Ovary (tissue), 9 donors: ENCODE data around the gene HNF1B. TPM values are rescaled to one million over a fixed set of nuclear protein-coding genes. Genes with fewer than 3 reads are reported as not detected.
"Not testable (repeated sequence)": the region's sequence is repeated elsewhere in the genome, so short reads cannot be mapped to it uniquely, and the experiment has no call there.

ENCODE experiments used
- DNase-seq, 5 donors: peaks; one replicate each; pipeline ENCODE4 v3.0.0-alpha.2; 2019 to 2020
- H3K27ac ChIP-seq, 2 donors: fragments of 200-600 bp; one replicate each; pipeline versions ENCODE4 v1.5.1 to v1.8.0; 2019 to 2022
- H3K27me3 ChIP-seq: fragments of 200-600 bp; one replicate; pipeline ENCODE4 v1.8.0; 2022
- H3K36me3 ChIP-seq: fragments of 200-600 bp; sonication (generic); one replicate; pipeline ENCODE4 v1.5.1; 2019
- H3K4me1 ChIP-seq: one replicate; pipeline ENCODE4 v1.8.1; 2013; ENCODE audit warnings: mild to moderate bottlenecking, moderate library complexity; ENCODE audit not compliant: insufficient read depth
- H3K4me3 ChIP-seq: fragments of 200-600 bp; sonication (generic); one replicate; pipeline ENCODE4 v1.5.1; 2017
- H3K9me3 ChIP-seq, 2 donors: fragments of 200-600 bp in 1 of 2; sonication (generic) in 1 of 2; one replicate each; pipeline versions ENCODE4 v1.5.1 to v1.8.1; 2013 to 2019; ENCODE audit warnings: mild to moderate bottlenecking in 1 of 2, moderate library complexity in 1 of 2
- CTCF ChIP-seq, 3 donors: fragments of 450-650 bp in 2 of 3; fragments of 200-600 bp in 1 of 3; IDR thresholded peaks; one replicate each; pipeline versions ENCODE4 v1.5.1 to v1.8.0; 2016 to 2022; ENCODE audit warnings: antibody characterized with exemption in 3 of 3, mild to moderate bottlenecking in 1 of 3
- EP300 ChIP-seq: sonication (generic); formaldehyde crosslinking; IDR thresholded peaks from one replicate; pipeline ENCODE4 v1.6.1; 2017; ENCODE audit warnings: antibody characterized with exemption
- POLR2A ChIP-seq: fragments of 450-650 bp; IDR thresholded peaks from one replicate; pipeline ENCODE4 v1.6.1; 2017; ENCODE audit warnings: antibody characterized with exemption, mild to moderate bottlenecking, moderate library complexity
- WGBS, 3 donors: extraction: QIAGEN DNeasy Blood & Tissue Kit in 1 of 3; methylation state at CpG; one replicate each; pipeline versions ENCODE4 v1.1.5 to v1.1.7; 2013 to 2017; 5-methylcytosine and 5-hydroxymethylcytosine counted together
- intact Hi-C, 4 donors: fragments of 100-400 bp; cut with DNase I; formaldehyde crosslinking; loops; one replicate each; pipeline versions ENCODE4 v1.11.0 to v1.15.1; 2022 to 2023
- polyA plus RNA-seq, 2 donors: library from polyadenylated mRNA; stranded (reverse); fragments of 200-250 nt in 1 of 2; fragments of 350-450 nt in 1 of 2; fragmentation: Illumina TruSeq in 1 of 2; extraction: RNeasy Lipid Tissue Mini Kit (QIAGEN cat#74804) in 1 of 2; gene quantifications; one replicate each; pipeline ENCODE4 v1.2.3, GENCODE V29; 2013 to 2014
- total RNA-seq, 7 donors: library from RNA; depleted of rRNA in 2 of 7; stranded (reverse); fragments of >200 nt in 2 of 7; fragmentation: NEBNext Ultra II Directional in 3 of 7; extraction: Animal tissue kit (Norgen Biotek cat#: 25700) in 3 of 7; gene quantifications; one replicate each; pipeline versions ENCODE4 v1.1.0 to v1.2.4, GENCODE V29; 2016 to 2023
- donor health status: DM: no; HTN: no; CAD: no; lungs with moderate emphysema.
- donor health status: DM: no; HTN: no; CAD: no.
- donor health status: Bipolar disorder and iron deficiency.
- donor health status: DM: yes; HTN: yes; CAD: no.
- donor health status: DM: no; HTN: no; CAD: no.
- donor health status: DM: yes; HTN: yes; CAD: no.

HNF1B gene
- total and polyA plus RNA-seq, 9 donors = 0.05 to 9.5 (median 0.75) TPM; not detected in 3

- intact Hi-C loops = no loop called here
- Histone ChIP-seq H3K9me3 (no peaks in the 10 kb centered on the region), H3K27ac (no peak overlapping the region), H3K36me3 (no peaks in the 10 kb centered on the region), H3K4me1 (no peaks in the 10 kb centered on the region), H3K4me3 (no peak overlapping the region), H3K27me3 (no peaks in the 10 kb centered on the region)
- no peak for DNase-seq
- WGBS, 3 donors = 63 to 93% (median 80%) methylated on average over 2 of the region's 2 CpGs
- no peak for TF ChIP-seq CTCF (IDR thresholded peaks at IDR 0.05)
- TF ChIP-seq POLR2A = no peak
These were observed 41.6 kb upstream of the HNF1B start for GRCh38 chr17:37786481-37786880.

- 70 to 85% (median 78%) methylated on average over 1 of the region's 1 CpG for WGBS, 3 donors
- H3K27me3 ChIP-seq, H3K36me3 ChIP-seq, DNase-seq, H3K4me1 ChIP-seq, H3K9me3 ChIP-seq, H3K27ac ChIP-seq, H3K4me3 ChIP-seq, intact Hi-C loops: not testable (repeated sequence)
These were observed 37.6 kb upstream of the HNF1B start for GRCh38 chr17:37782460-37782859.

GRCh38 chr17:37781451-37781850, 36.6 kb upstream of the HNF1B start:
- Histone ChIP-seq H3K36me3 (no peaks in the 10 kb centered on the region), H3K4me3 (no peak overlapping the region), H3K27me3 (no peaks in the 10 kb centered on the region), H3K27ac (no peak overlapping the region), H3K4me1 (no peaks in the 10 kb centered on the region), H3K9me3 (no peaks in the 10 kb centered on the region)
- TF ChIP-seq POLR2A = no peak
- TF ChIP-seq EP300 = no peak
- no peak for TF ChIP-seq CTCF (IDR thresholded peaks at IDR 0.05)
- no peak for DNase-seq
- intact Hi-C loops = no loop called here
- 48 to 54% (median 51%) methylated on average over 2 of the region's 2 CpGs for WGBS, 3 donors

GRCh38 chr17:37779554-37779953, 34.7 kb upstream of the HNF1B start:
- 71 to 73% (median 72%) methylated on average over 4 of the region's 4 CpGs for WGBS, 3 donors
- no peak for DNase-seq
- intact Hi-C loops = no loop called here

GRCh38 chr17:37774504-37774903, 29.6 kb upstream of the HNF1B start:
- DNase-seq = no peak
- Histone ChIP-seq H3K4me3 (no peak overlapping the region), H3K9me3 (no peaks in the 10 kb centered on the region), H3K27me3 (no peaks in the 10 kb centered on the region), H3K4me1 (no peaks in the 10 kb centered on the region), H3K27ac (no peak overlapping the region), H3K36me3 (no peaks in the 10 kb centered on the region)
- TF ChIP-seq POLR2A (no peak), CTCF (IDR thresholded peaks at IDR 0.05) (no peak), EP300 (no peak)
- intact Hi-C loops = no loop called here
- WGBS, 3 donors = 40 to 60% (median 52%) methylated on average over 5 of the region's 5 CpGs

More at GRCh38 chr17:37779554-37779953, 34.7 kb upstream of the HNF1B start:
- Histone ChIP-seq H3K27ac (no peak overlapping the region), H3K27me3 (no peaks in the 10 kb centered on the region), H3K36me3 (no peaks in the 10 kb centered on the region), H3K4me1 (no peaks in the 10 kb centered on the region), H3K9me3 (no peaks in the 10 kb centered on the region), H3K4me3 (no peak overlapping the region)
- TF ChIP-seq POLR2A (no peak), EP300 (no peak), CTCF (IDR thresholded peaks at IDR 0.05) (no peak)
